Measurements from ENCODE around the gene FTL. TPM values are rescaled to one million over a fixed set of nuclear protein-coding genes. Genes with fewer than 3 reads are reported as not detected.

FTL gene
- total RNA-seq, 1 experiment from 2014 or later = 1,245 TPM

DNA sequence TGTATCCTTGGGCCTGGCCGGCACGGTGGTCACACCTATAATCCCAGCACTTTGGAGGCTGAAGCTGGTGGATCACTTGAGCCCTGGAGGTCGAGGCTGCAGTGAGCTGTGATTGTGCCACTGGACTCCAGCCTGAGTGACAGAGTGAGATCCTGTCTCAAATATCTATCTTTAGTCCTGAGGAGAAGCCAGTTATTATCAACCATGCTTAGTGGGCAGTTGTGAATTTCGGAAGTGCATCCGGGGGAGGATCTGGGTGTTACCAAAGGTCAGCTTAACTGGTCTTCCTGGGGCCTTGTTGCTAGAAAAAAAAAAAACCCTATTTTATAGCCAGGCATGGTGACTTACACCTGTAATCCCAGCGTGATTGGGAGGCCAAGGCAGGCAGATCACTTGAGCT lies 22.0 kb upstream of the FTL start:
- Histone ChIP-seq H4K91ac (ENCODE audit: insufficient read length, low read depth, low read length) (no peak overlapping the region), H3K56ac (ENCODE audit: insufficient read length, low read depth, low read length) (no peak overlapping the region), H3K14ac (ENCODE audit: insufficient read depth, low read length) (no peak overlapping the region), H2BK20ac (ENCODE audit: low read depth, low read length, poor library complexity, severe bottlenecking) (no peak overlapping the region), H2BK5ac (ENCODE audit: insufficient read length, low read length) (no peak overlapping the region), H3K23me2 (ENCODE audit: insufficient read length, low read depth, low read length, poor library complexity, severe bottlenecking) (no peaks in the 10 kb centered on the region), H2AFZ (ENCODE audit: low read length) (no peak overlapping the region), H3K9me3 (ENCODE audit: control insufficient read depth, low read depth, low read length) (no peaks in the 10 kb centered on the region), H3T11ph (ENCODE audit: low read length) (no peak overlapping the region), H3K4me1 (ENCODE audit: insufficient read depth, low read length) (no peaks in the 10 kb centered on the region), H4K8ac (replicated peaks; ENCODE audit: insufficient read length, low read depth, low read length) (no peak overlapping the region), H3K27ac (ENCODE audit: insufficient read length, low read depth, low read length) (no peak overlapping the region), H4K5ac (ENCODE audit: insufficient read length, low read depth, low read length) (no peak overlapping the region), H2AK5ac (ENCODE audit: insufficient read length, low read length) (no peak overlapping the region), H4K20me1 (ENCODE audit: control insufficient read depth, insufficient read depth, insufficient read length) (no peaks in the 10 kb centered on the region), H3K79me1 (ENCODE audit: insufficient read depth, low read depth, low read length, poor library complexity, severe bottlenecking) (no peaks in the 10 kb centered on the region), H2BK12ac (ENCODE audit: insufficient read length, low read depth, low read length) (no peak overlapping the region), H2BK15ac (ENCODE audit: low read depth, low read length) (no peak overlapping the region), H3K9ac (ENCODE audit: extremely low read depth, insufficient read length, low read length) (no peak overlapping the region), H3K4me2 (ENCODE audit: insufficient read depth, insufficient read length, low read length) (no peak overlapping the region), H2BK120ac (ENCODE audit: low read depth, low read length, poor library complexity, severe bottlenecking) (no peak overlapping the region), H3K23ac (ENCODE audit: insufficient read length, low read depth, low read length) (no peak overlapping the region), H3K79me2 (ENCODE audit: insufficient read depth, low read length) (no peaks in the 10 kb centered on the region), H3K18ac (ENCODE audit: insufficient read length, low read depth, low read length) (no peak overlapping the region), H3K4ac (ENCODE audit: low read depth, low read length) (no peak overlapping the region), H3K27me3 (ENCODE audit: insufficient read depth, low read length) (no peaks in the 10 kb centered on the region; the same call in 1 of the 2 replicates)
- TF ChIP-seq, protein P1, sequence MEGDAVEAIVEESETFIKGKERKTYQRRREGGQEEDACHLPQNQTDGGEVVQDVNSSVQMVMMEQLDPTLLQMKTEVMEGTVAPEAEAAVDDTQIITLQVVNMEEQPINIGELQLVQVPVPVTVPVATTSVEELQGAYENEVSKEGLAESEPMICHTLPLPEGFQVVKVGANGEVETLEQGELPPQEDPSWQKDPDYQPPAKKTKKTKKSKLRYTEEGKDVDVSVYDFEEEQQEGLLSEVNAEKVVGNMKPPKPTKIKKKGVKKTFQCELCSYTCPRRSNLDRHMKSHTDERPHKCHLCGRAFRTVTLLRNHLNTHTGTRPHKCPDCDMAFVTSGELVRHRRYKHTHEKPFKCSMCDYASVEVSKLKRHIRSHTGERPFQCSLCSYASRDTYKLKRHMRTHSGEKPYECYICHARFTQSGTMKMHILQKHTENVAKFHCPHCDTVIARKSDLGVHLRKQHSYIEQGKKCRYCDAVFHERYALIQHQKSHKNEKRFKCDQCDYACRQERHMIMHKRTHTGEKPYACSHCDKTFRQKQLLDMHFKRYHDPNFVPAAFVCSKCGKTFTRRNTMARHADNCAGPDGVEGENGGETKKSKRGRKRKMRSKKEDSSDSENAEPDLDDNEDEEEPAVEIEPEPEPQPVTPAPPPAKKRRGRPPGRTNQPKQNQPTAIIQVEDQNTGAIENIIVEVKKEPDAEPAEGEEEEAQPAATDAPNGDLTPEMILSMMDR (conservative IDR thresholded peaks at IDR 0.05) = no peak
- Mint-ChIP-seq H3K36me3 (ENCODE audit: insufficient read depth in 1 of 3, low read depth in 3 of 3) (peaks cover 10 to 18% (median 11%) of the 10 kb centered on the region in 3 experiments), H3K4me1 (no peaks in the 10 kb centered on the region), H3K27ac (no peak overlapping the region; a peak in 1 of 7 replicates), H3K9me3 (peaks cover 0 to 2% of the 10 kb centered on the region in 2 experiments; a peak in 3 of 5 replicates), H3K4me3 (no peak overlapping the region; a peak in 1 of 5 replicates), H3K27me3 (ENCODE audit: low read depth) (peaks cover 5% of the 10 kb centered on the region; the same call in 1 of the 2 replicates)
- no CpG with 5 or more reads among the region's 6 CpGs for WGBS (ENCODE audit: extremely low coverage, insufficient read length, low lambda C conversion rate)
- DNase-seq = no peak

Measured in H9 (cell line).